Breast epithelium (tissue), 4 donors: ENCODE results near the gene TANGO6. TPM values are rescaled to one million over a fixed set of nuclear protein-coding genes. Genes with fewer than 3 reads are reported as not detected.

ENCODE experiments used
- DNase-seq, 2 donors: peaks; one replicate each; pipeline ENCODE4 v3.0.0-alpha.2; 2019; ENCODE audit warnings: low spot score in 2 of 2
- H3K27ac ChIP-seq, 2 donors: fragments of 200-600 bp; sonication (generic) in 1 of 2; one replicate each; pipeline ENCODE4 v1.5.1; 2016 to 2019; ENCODE audit warnings: mild to moderate bottlenecking in 1 of 2
- H3K27me3 ChIP-seq, 2 donors: fragments of 200-600 bp; sonication (generic) in 1 of 2; one replicate each; pipeline versions ENCODE4 v1.5.1 to v1.6.0; 2017 to 2019; ENCODE audit warnings: control low read depth in 1 of 2, mild to moderate bottlenecking in 1 of 2
- H3K36me3 ChIP-seq: fragments of 200-600 bp; one replicate; pipeline ENCODE4 v1.5.1; 2019
- H3K4me1 ChIP-seq, 2 donors: fragments of 200-600 bp; sonication (generic); one replicate each; pipeline ENCODE4 v1.5.1; 2016 to 2019; ENCODE audit warnings: control low read depth in 1 of 2
- H3K4me3 ChIP-seq, 3 donors: fragments of 200-600 bp; sonication (generic); 1 replicate in 2 of 3; 2 replicates in 1 of 3; pipeline ENCODE4 v1.5.1; 2016 to 2019; ENCODE audit warnings: mild to moderate bottlenecking in 3 of 3, moderate library complexity in 2 of 3
- H3K9me3 ChIP-seq, 2 donors: fragments of 200-600 bp; sonication (generic) in 1 of 2; one replicate each; pipeline ENCODE4 v1.5.1; 2016 to 2019; ENCODE audit warnings: control low read depth in 1 of 2
- CTCF ChIP-seq, 3 donors: fragments of 450-650 bp; IDR thresholded peaks; one replicate each; pipeline ENCODE4 v1.5.1; 2016 to 2017; ENCODE audit warnings: antibody characterized with exemption in 3 of 3, mild to moderate bottlenecking in 3 of 3, moderate library complexity in 3 of 3
- POLR2A ChIP-seq: fragments of 450-650 bp; IDR thresholded peaks from one replicate; pipeline ENCODE4 v1.6.1; 2016; ENCODE audit warnings: antibody characterized with exemption, mild to moderate bottlenecking, moderate library complexity
- POLR2AphosphoS5 ChIP-seq, 3 donors: sonication (generic); formaldehyde crosslinking; IDR thresholded peaks; one replicate each; pipeline ENCODE4 v1.6.1; 2017; ENCODE audit warnings: antibody characterized with exemption in 3 of 3
- intact Hi-C: fragments of 100-400 bp; cut with DNase I; formaldehyde crosslinking; loops from one replicate; pipeline ENCODE4 v1.15.1; 2023; ENCODE audit warnings: low total_unique reads
- total RNA-seq, 3 donors: library from RNA; depleted of rRNA; stranded (reverse); fragments of >200 nt; gene quantifications; one replicate each; pipeline ENCODE4 v1.1.0, GENCODE V29; 2016

Gene TANGO6
- total RNA-seq, 3 donors from 2014 or later, result 13.4 to 26.1 (median 24.6) TPM

DNA sequence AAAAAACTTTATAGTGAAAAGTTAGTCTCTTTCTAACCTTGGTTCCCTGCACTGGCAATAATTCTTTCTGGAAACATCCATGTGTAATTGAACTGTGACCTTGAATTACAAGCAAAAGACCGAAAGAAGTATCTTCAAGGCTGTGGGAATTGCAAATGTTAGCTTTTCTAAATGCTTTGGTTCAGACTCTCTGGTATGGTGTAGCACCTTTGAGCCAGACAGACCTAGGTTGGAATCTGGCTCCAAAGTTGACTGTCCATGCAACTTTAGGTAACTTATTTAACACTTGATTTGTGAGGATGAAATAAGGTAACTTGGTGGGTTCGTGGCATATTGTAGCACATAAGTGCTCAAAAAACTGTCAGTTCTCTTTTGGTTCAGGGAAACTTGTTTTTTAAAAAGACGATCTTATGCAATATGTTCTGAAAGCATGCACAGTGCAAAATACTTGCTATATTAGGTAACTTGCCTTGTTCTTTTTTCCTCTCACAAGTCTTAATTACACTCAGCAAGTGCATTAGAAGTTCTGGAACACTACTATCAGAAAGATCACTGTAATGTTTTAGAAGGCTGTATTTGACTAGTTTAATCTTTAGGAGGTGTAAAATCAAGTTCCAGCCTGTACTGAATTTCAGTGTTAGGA lies 46.3 kb downstream of the TANGO6 start:
- Histone ChIP-seq H3K4me1 (no peaks in the 10 kb centered on the region), H3K4me3 (no peak overlapping the region), H3K27ac (peak overlapping the region; percentile 52 to 56), H3K27me3 (no peaks in the 10 kb centered on the region), H3K36me3 (no peaks in the 10 kb centered on the region), H3K9me3 (no peaks in the 10 kb centered on the region)
- no peak for TF ChIP-seq POLR2A
- no peak for TF ChIP-seq POLR2AphosphoS5 (IDR thresholded peaks at IDR 0.05)
- TF ChIP-seq CTCF (IDR thresholded peaks at IDR 0.05), result no peak
- intact Hi-C loops, result loop anchor here (5.0 kb wide), 1 partner anchor 457 kb away; no protein-coding TSS in a partner anchor
- no peak for DNase-seq

DNA sequence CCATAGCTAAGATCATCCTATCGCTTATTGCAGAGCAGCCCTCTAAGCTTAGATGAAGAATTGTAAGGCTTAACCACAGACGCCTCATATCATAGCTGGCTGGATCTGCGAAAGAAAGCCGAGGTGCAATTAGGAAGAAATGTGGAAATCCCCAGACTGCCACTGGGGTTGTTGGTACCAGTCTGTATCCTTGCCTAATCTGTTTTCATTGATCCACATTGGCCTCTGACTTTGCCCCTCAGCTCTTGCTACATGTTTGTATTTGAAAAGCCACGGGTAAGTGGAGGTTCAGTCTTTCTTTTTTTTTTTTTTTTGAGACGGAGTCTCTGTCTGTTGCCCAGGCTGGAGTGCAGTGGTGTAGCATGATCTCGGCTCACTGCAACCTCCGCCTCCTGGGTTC lies 48.9 kb downstream of the TANGO6 start:
- Histone ChIP-seq H3K4me3 (no peak overlapping the region), H3K27me3 (no peaks in the 10 kb centered on the region), H3K27ac (no peak overlapping the region), H3K4me1 (no peaks in the 10 kb centered on the region), H3K36me3 (no peaks in the 10 kb centered on the region), H3K9me3 (no peaks in the 10 kb centered on the region)
- DNase-seq, result no peak
- TF ChIP-seq POLR2AphosphoS5 (IDR thresholded peaks at IDR 0.05), result no peak
- no peak for TF ChIP-seq POLR2A
- no peak for TF ChIP-seq CTCF (IDR thresholded peaks at IDR 0.05)
- intact Hi-C loops, result no loop called here

GRCh38 chr16:68892898-68893297 lies 49.6 kb downstream of the TANGO6 start:
- H3K27ac ChIP-seq, result no peak overlapping the region
- H3K27me3 ChIP-seq, result no peaks in the 10 kb centered on the region
- intact Hi-C loops, result no loop called here
- no peak for DNase-seq
- no peak for TF ChIP-seq POLR2A
- H3K4me1 ChIP-seq, result no peaks in the 10 kb centered on the region
- H3K36me3 ChIP-seq, result no peaks in the 10 kb centered on the region
- no peaks in the 10 kb centered on the region for H3K9me3 ChIP-seq
- no peak overlapping the region for H3K4me3 ChIP-seq

DNA sequence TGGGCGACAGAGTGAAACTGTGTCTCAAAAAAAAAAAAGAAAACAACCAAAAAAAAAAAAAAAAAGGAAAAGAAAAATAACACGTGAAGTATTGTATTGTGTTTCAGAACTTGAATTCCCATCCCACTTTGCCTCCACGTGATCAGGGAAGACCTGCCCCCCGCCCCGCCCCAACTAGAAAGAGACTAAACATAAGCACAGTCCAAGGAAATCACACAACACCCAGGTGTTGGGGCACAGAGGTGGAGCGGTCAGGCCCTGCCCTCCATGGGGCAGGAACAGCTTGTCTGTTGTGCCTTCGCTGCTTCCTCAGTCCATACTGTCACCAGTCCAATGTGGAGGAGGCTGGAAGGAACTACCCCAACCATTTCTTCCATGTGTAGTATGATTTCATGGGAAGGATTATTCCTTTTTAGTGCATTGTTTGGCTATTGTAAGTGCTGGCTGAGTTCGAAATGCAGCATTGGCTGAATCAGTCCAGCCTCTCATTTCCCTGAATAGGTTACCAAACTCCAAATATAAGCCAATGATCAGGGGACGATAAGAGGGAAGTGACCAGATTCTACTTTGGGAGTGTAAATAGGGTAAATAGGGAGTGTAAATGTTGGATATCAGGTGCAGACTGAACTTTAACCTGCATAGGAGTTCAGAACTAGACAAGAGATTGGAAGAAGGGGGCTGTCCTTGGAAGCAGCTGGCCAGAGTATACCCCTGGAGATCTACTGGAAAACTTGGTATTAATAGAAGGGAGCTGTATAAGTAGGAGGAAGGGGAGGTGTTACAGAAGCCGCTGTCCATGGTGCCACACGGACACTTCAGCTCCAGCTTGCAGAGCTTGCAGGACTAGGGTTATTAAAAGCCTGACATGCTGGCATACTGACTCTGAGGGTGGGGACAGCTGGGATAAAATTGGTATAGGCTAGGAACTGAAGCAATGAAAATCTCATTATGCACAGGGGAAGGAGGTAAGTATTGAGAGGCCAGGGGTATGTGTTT lies 50.7 kb downstream of the TANGO6 start:
- H3K27me3 ChIP-seq, result no peaks in the 10 kb centered on the region
- H3K4me3 ChIP-seq, result no peak overlapping the region
- TF ChIP-seq POLR2AphosphoS5 (IDR thresholded peaks at IDR 0.05), result no peak
- no peak for TF ChIP-seq POLR2A
- no peak for TF ChIP-seq CTCF (IDR thresholded peaks at IDR 0.05)
- intact Hi-C loops, result no loop called here
- no peaks in the 10 kb centered on the region for H3K9me3 ChIP-seq
- H3K4me1 ChIP-seq, result no peaks in the 10 kb centered on the region
- no peak for DNase-seq
- no peak overlapping the region for H3K27ac ChIP-seq
- no peaks in the 10 kb centered on the region for H3K36me3 ChIP-seq

GRCh38 chr16:68894714-68895113 lies 51.4 kb downstream of the TANGO6 start:
- Histone ChIP-seq H3K36me3 (no peaks in the 10 kb centered on the region), H3K4me1 (no peaks in the 10 kb centered on the region), H3K27me3 (no peaks in the 10 kb centered on the region), H3K4me3 (no peak overlapping the region), H3K9me3 (no peaks in the 10 kb centered on the region), H3K27ac (no peak overlapping the region)
- DNase-seq, result no peak
- intact Hi-C loops, result no loop called here
- TF ChIP-seq POLR2AphosphoS5 (IDR thresholded peaks at IDR 0.05), result no peak
- no peak for TF ChIP-seq POLR2A
- no peak for TF ChIP-seq CTCF (IDR thresholded peaks at IDR 0.05)
